Measurements from ENCODE around the gene ETNPPL. TPM values are rescaled to one million over a fixed set of nuclear protein-coding genes. Genes with fewer than 3 reads are reported as not detected.

Gene ETNPPL
- total and polyA plus RNA-seq, 2 of the 4 experiments (the other 2 are of a cell fraction), result not detected

DNA sequence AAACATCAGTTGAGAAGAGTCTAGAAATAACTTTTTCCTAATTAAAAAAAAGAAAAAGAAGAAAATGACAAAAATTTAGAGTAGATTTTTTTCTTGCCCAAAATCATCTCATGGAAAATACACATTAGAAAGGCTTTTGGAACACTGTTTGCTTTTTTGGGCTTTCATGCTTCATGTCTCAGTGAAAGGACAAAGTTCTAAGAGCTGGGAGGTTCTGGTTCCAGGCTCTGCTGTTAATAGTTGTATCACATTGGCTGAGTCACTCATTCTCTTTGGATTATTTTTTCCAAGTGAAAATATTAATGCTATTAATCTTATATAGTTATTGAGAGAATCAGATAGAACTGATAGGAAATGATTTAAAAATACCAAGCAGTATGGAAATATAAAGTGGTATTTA, 32.9 kb upstream of the ETNPPL start:
- H2BK20ac ChIP-seq (ENCODE audit: low read depth, low read length), result no peak overlapping the region
- H3K9me3 ChIP-seq (ENCODE audit: control insufficient read depth, insufficient read depth, low read length), result no peaks in the 10 kb centered on the region
- dilution Hi-C loops (cut with HindIII; ENCODE audit: low sequenced_read_pairs, unreplicated experiment) (no loop called here), intact Hi-C loops (cut with micrococcal nuclease) (no loop called here), in situ Hi-C loops (cut with MboI; ENCODE audit: low sequenced_read_pairs) (no loop called here)
- H2BK15ac ChIP-seq (ENCODE audit: low read depth, low read length), result no peak overlapping the region
- H4K91ac ChIP-seq (ENCODE audit: insufficient read depth, low read depth, low read length), result no peak overlapping the region
- no peak overlapping the region for H3K14ac ChIP-seq (replicated peaks; ENCODE audit: low read depth, low read length)
- H4K20me1 ChIP-seq (ENCODE audit: insufficient read depth, low read length), result no peaks in the 10 kb centered on the region
- no peak overlapping the region for H2BK5ac ChIP-seq (ENCODE audit: low read depth, low read length, poor library complexity, severe bottlenecking)
- POLR2A ChIA-PET (ENCODE audit: unreplicated experiment), result no interaction called here
- no peaks in the 10 kb centered on the region for H3K79me1 ChIP-seq (ENCODE audit: low read depth in 1 of 2, low read length in 2 of 2)
- H3K27ac ChIP-seq (ENCODE audit: insufficient read depth, low read length), result no peak overlapping the region
- H4K5ac ChIP-seq (ENCODE audit: low read depth, low read length), result no peak overlapping the region
- no peaks in the 10 kb centered on the region for H3K4me1 ChIP-seq (ENCODE audit: control insufficient read depth, insufficient read depth, low read length)
- no peak overlapping the region for H2AK5ac ChIP-seq (ENCODE audit: low read depth, low read length)
- H3K9ac ChIP-seq (ENCODE audit: low read depth, low read length), result no peak overlapping the region
- ATAC-seq (ENCODE audit: low read depth) (no peak), DNase-seq (no peak)
- TF ChIP-seq, protein P1, sequence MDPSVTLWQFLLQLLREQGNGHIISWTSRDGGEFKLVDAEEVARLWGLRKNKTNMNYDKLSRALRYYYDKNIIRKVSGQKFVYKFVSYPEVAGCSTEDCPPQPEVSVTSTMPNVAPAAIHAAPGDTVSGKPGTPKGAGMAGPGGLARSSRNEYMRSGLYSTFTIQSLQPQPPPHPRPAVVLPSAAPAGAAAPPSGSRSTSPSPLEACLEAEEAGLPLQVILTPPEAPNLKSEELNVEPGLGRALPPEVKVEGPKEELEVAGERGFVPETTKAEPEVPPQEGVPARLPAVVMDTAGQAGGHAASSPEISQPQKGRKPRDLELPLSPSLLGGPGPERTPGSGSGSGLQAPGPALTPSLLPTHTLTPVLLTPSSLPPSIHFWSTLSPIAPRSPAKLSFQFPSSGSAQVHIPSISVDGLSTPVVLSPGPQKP (IDR thresholded peaks at IDR 0.05; ENCODE audit: borderline replicate concordance, low read depth, low read length), result no peak
- TF ChIP-seq, protein P2, sequence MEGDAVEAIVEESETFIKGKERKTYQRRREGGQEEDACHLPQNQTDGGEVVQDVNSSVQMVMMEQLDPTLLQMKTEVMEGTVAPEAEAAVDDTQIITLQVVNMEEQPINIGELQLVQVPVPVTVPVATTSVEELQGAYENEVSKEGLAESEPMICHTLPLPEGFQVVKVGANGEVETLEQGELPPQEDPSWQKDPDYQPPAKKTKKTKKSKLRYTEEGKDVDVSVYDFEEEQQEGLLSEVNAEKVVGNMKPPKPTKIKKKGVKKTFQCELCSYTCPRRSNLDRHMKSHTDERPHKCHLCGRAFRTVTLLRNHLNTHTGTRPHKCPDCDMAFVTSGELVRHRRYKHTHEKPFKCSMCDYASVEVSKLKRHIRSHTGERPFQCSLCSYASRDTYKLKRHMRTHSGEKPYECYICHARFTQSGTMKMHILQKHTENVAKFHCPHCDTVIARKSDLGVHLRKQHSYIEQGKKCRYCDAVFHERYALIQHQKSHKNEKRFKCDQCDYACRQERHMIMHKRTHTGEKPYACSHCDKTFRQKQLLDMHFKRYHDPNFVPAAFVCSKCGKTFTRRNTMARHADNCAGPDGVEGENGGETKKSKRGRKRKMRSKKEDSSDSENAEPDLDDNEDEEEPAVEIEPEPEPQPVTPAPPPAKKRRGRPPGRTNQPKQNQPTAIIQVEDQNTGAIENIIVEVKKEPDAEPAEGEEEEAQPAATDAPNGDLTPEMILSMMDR (conservative IDR thresholded peaks at IDR 0.05; ENCODE audit: low read depth, low read length), result no peak
- TF ChIP-seq NFE2L2 (IDR thresholded peaks at IDR 0.05; ENCODE audit: low read depth, low read length) (no peak), FOS (IDR thresholded peaks at IDR 0.05; ENCODE audit: low read depth, low read length) (no peak), RCOR1 (IDR thresholded peaks at IDR 0.05; ENCODE audit: insufficient replicate concordance, low read length) (no peak), RFX5 (IDR thresholded peaks at IDR 0.05; ENCODE audit: low read depth, low read length) (no peak), CHD1 (IDR thresholded peaks at IDR 0.05; ENCODE audit: low read depth, low read length) (no peak), RAD21 (IDR thresholded peaks at IDR 0.05; ENCODE audit: low read length) (no peak), POLR2A (IDR thresholded peaks at IDR 0.05; ENCODE audit: low read depth, low read length) (no peak), CEBPB (IDR thresholded peaks at IDR 0.05; ENCODE audit: low read depth, low read length) (no peak), MAZ (IDR thresholded peaks at IDR 0.05; ENCODE audit: borderline replicate concordance, low read depth, low read length) (no peak), MXI1 (IDR thresholded peaks at IDR 0.05; ENCODE audit: borderline replicate concordance, low read depth, low read length) (no peak), MAFK (IDR thresholded peaks at IDR 0.05; ENCODE audit: low read depth, low read length) (no peak), SMC3 (IDR thresholded peaks at IDR 0.05; ENCODE audit: low read depth, low read length) (no peak), BHLHE40 (IDR thresholded peaks at IDR 0.05; ENCODE audit: low read depth, low read length) (no peak)
- TF ChIP-seq, protein P3, sequence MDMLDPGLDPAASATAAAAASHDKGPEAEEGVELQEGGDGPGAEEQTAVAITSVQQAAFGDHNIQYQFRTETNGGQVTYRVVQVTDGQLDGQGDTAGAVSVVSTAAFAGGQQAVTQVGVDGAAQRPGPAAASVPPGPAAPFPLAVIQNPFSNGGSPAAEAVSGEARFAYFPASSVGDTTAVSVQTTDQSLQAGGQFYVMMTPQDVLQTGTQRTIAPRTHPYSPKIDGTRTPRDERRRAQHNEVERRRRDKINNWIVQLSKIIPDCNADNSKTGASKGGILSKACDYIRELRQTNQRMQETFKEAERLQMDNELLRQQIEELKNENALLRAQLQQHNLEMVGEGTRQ (IDR thresholded peaks at IDR 0.05; ENCODE audit: low read depth, low read length), result no peak
- no peaks in the 10 kb centered on the region for H3K9me1 ChIP-seq (ENCODE audit: insufficient read depth, low read length)
- H4K8ac ChIP-seq (ENCODE audit: low read depth in 2 of 2, low read length in 2 of 2), result no peak overlapping the region
- no peaks in the 10 kb centered on the region for H3K27me3 ChIP-seq (ENCODE audit: control insufficient read depth, insufficient read depth, low read length)
- H2BK120ac ChIP-seq (ENCODE audit: low read depth, low read length), result no peak overlapping the region
- no peak overlapping the region for H3K4me3 ChIP-seq (ENCODE audit: insufficient read depth, low read depth, low read length)
- H3K4me2 ChIP-seq (ENCODE audit: low read depth, low read length), result no peak overlapping the region
- no peak overlapping the region for H2AFZ ChIP-seq (replicated peaks; ENCODE audit: low read length, poor library complexity)
- H3K23ac ChIP-seq (ENCODE audit: low read depth, low read length), result no peak overlapping the region
- no peak overlapping the region for H3K56ac ChIP-seq (ENCODE audit: extremely low read depth, insufficient read depth, low read length)
- H3K18ac ChIP-seq (ENCODE audit: low read depth, low read length), result no peak overlapping the region
- H3K36me3 ChIP-seq (ENCODE audit: control insufficient read depth, insufficient read depth, low read length), result no peaks in the 10 kb centered on the region
- CTCF ChIA-PET, result no interaction called here
- H3K4ac ChIP-seq (ENCODE audit: low read depth, low read length), result no peak overlapping the region
- BruUV-seq (replicated peaks), result no TSS peak
- H2AK9ac ChIP-seq (replicated peaks; ENCODE audit: low read depth, low read length, poor library complexity), result no peak overlapping the region
